ENCODE results near the gene RAD51B. TPM values are rescaled to one million over a fixed set of nuclear protein-coding genes. Genes with fewer than 3 reads are reported as not detected.

The RAD51B gene
- total RNA-seq, 1 donor from 2014 or later, result 16.7 TPM

GRCh38 chr14:68669603-68670358 lies 850.2 kb downstream of the RAD51B start:
- Mint-ChIP-seq H3K27me3 (ENCODE audit: low read depth) (no peaks in the 10 kb centered on the region), H3K36me3 (ENCODE audit: low read depth) (no peaks in the 10 kb centered on the region), H3K4me1 (peaks cover 49% of the 10 kb centered on the region), H3K27ac (ENCODE audit: unreplicated experiment) (no peak overlapping the region), H3K9me3 (no peaks in the 10 kb centered on the region), H3K4me3 (no peak overlapping the region)
- TF ChIP-seq, protein P1, sequence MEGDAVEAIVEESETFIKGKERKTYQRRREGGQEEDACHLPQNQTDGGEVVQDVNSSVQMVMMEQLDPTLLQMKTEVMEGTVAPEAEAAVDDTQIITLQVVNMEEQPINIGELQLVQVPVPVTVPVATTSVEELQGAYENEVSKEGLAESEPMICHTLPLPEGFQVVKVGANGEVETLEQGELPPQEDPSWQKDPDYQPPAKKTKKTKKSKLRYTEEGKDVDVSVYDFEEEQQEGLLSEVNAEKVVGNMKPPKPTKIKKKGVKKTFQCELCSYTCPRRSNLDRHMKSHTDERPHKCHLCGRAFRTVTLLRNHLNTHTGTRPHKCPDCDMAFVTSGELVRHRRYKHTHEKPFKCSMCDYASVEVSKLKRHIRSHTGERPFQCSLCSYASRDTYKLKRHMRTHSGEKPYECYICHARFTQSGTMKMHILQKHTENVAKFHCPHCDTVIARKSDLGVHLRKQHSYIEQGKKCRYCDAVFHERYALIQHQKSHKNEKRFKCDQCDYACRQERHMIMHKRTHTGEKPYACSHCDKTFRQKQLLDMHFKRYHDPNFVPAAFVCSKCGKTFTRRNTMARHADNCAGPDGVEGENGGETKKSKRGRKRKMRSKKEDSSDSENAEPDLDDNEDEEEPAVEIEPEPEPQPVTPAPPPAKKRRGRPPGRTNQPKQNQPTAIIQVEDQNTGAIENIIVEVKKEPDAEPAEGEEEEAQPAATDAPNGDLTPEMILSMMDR (conservative IDR thresholded peaks at IDR 0.05), result no peak
- no peak for DNase-seq (ENCODE audit: low read depth, low spot score)

DNA sequence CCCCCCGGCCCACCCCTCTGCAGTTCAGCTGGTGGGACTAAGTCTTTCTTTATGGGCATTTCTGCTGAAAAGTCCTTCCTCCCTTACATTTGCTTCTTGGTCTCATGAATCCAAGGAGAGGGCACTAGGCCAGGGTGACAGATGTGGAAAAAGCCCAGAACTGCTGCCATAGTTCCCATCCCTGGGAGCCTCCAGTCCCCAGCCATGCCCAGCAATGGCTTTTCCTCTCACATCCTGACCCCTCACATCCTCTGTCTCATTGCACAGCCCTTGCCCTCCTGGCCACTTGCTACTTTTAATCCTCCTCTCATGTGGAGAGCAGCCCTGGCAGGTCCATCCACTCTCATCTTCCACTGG lies 850.8 kb downstream of the RAD51B start:
- H3K27ac Mint-ChIP-seq (ENCODE audit: unreplicated experiment), result no peak overlapping the region
- DNase-seq (ENCODE audit: low read depth, low spot score), result no peak
- no peaks in the 10 kb centered on the region for H3K9me3 Mint-ChIP-seq
- H3K4me3 Mint-ChIP-seq, result no peak overlapping the region
- TF ChIP-seq, protein P1 (conservative IDR thresholded peaks at IDR 0.05), result no peak
- H3K27me3 Mint-ChIP-seq (ENCODE audit: low read depth), result no peaks in the 10 kb centered on the region
- peaks cover 43% of the 10 kb centered on the region for H3K4me1 Mint-ChIP-seq
- no peaks in the 10 kb centered on the region for H3K36me3 Mint-ChIP-seq (ENCODE audit: low read depth)

- H3K27me3 Mint-ChIP-seq (ENCODE audit: low read depth), result no peaks in the 10 kb centered on the region
- no peak overlapping the region for H3K4me3 Mint-ChIP-seq
- no peaks in the 10 kb centered on the region for H3K9me3 Mint-ChIP-seq
- peaks cover 37% of the 10 kb centered on the region for H3K4me1 Mint-ChIP-seq
- H3K27ac Mint-ChIP-seq (ENCODE audit: unreplicated experiment), result peak overlapping the region; percentile 82
- no peaks in the 10 kb centered on the region for H3K36me3 Mint-ChIP-seq (ENCODE audit: low read depth)
- TF ChIP-seq, protein P1 (conservative IDR thresholded peaks at IDR 0.05), result no peak
- DNase-seq (ENCODE audit: low read depth, low spot score), result no peak
Observed at GRCh38 chr14:68671909-68672308, 852.3 kb downstream of the RAD51B start.

DNA sequence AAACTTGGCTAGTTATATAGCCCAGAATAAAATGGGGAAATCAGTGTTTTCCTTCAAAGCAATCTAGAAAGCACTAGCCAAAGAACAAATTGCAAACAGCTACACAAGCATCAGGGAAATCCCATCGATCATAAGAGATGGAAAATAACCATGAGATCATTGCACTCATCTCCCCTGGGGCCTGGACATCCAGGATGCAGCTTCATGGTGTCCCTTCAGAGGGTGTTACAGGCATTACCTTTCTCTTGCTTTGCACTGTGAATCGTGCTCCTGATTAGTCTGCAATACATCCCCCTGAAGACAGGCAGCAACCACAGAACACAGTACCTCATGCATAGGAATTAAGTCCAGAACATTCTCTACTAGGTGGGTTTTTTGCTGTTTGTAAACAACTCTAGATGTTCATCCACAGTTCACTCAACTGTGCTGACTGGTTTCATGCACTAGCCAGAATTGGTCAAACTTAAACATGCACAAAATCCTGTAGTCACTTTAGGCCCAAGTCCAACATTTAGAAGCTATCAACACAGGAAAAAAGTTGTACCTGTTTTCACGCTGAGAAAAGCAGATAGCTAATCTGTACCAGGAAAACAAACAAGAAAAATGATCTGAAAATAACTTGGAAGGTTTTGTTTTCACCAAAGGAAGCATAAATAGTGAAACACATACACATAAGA lies 853.2 kb downstream of the RAD51B start:
- Mint-ChIP-seq H3K4me3 (no peak overlapping the region), H3K4me1 (peaks cover 43% of the 10 kb centered on the region), H3K9me3 (no peaks in the 10 kb centered on the region), H3K36me3 (ENCODE audit: low read depth) (no peaks in the 10 kb centered on the region), H3K27me3 (ENCODE audit: low read depth) (no peaks in the 10 kb centered on the region), H3K27ac (ENCODE audit: unreplicated experiment) (peak overlapping the region; percentile 82)
- TF ChIP-seq, protein P1 (conservative IDR thresholded peaks at IDR 0.05), result no peak
- no peak for DNase-seq (ENCODE audit: low read depth, low spot score)

DNA sequence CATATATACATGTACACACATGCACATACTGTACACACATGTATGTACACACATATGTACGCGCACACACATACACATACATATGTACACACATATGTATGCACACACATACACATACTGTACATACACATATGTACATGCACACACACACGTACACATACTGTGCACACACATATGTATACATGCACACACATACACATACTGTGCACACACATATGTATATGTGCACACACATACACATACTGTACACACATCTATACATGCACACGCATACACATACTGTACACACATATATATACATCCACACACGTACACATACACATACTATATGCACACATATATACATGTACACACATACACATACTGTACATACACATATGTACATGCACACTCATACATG lies 853.9 kb downstream of the RAD51B start:
- Mint-ChIP-seq H3K27me3 (ENCODE audit: low read depth) (no peaks in the 10 kb centered on the region), H3K9me3 (no peaks in the 10 kb centered on the region), H3K36me3 (ENCODE audit: low read depth) (no peaks in the 10 kb centered on the region), H3K4me1 (peaks cover 43% of the 10 kb centered on the region), H3K27ac (ENCODE audit: unreplicated experiment) (no peak overlapping the region), H3K4me3 (no peak overlapping the region)
- TF ChIP-seq, protein P1 (conservative IDR thresholded peaks at IDR 0.05), result no peak
- no peak for DNase-seq (ENCODE audit: low read depth, low spot score)
